Brain microvascular endothelial cell (primary cell): ENCODE measurements around the gene CNOT3.

ENCODE experiments used
- DNase-seq: peaks from one replicate; pipeline ENCODE4 v3.0.0-alpha.2; 2020
- H3K27ac ChIP-seq: fragments of 250-450 bp; sonication (Bioruptor Pico); 2 replicates; pipeline ENCODE4 v1.5.1; 2020; ENCODE audit warnings: mild to moderate bottlenecking, moderate library complexity
- H3K27me3 ChIP-seq: fragments of 250-450 bp; sonication (Bioruptor Pico); replicated peaks from 2 replicates; pipeline ENCODE4 v1.5.1; 2020; ENCODE audit warnings: mild to moderate bottlenecking
- H3K36me3 ChIP-seq: fragments of 250-450 bp; sonication (Bioruptor Pico); replicated peaks from 2 replicates; pipeline ENCODE4 v1.5.1; 2020; ENCODE audit warnings: mild to moderate bottlenecking
- H3K4me3 ChIP-seq: 2 replicates; pipeline ENCODE4 v1.5.1; 2011; ENCODE audit warnings: low read depth, mild to moderate bottlenecking, control low read depth, low read length, moderate library complexity
- CTCF ChIP-seq: IDR thresholded peaks from 2 replicates; pipeline ENCODE4 v1.5.1; 2011; ENCODE audit warnings: low read depth, mild to moderate bottlenecking, moderate library complexity, low read length, control low read depth, inconsistent platforms; ENCODE audit errors: missing control alignments
- in situ Hi-C: cut with HindIII; loops from 2 replicates; pipeline ENCODE4 v1.10.0; 2017; ENCODE audit warnings: low sequenced_read_pairs, low pct_ligation_motif_present

CNOT3 gene

GRCh38 chr19:54106716-54107115, 30.8 kb upstream of the CNOT3 start:
- DNase-seq: no peak
- in situ Hi-C loops: no loop called here
- no peak overlapping the region for H3K27ac ChIP-seq
- no peak overlapping the region for H3K4me3 ChIP-seq
- peaks cover 50% of the 10 kb centered on the region for H3K36me3 ChIP-seq
- no peaks in the 10 kb centered on the region for H3K27me3 ChIP-seq
- TF ChIP-seq CTCF: no peak

GRCh38 chr19:54107876-54108490, 29.6 kb upstream of the CNOT3 start:
- H3K4me3 ChIP-seq: no peak overlapping the region
- H3K27ac ChIP-seq: no peak overlapping the region
- no peak for TF ChIP-seq CTCF
- in situ Hi-C loops: no loop called here
- no peak for DNase-seq
- H3K36me3 ChIP-seq: peaks cover 52% of the 10 kb centered on the region
- no peaks in the 10 kb centered on the region for H3K27me3 ChIP-seq

- H3K27me3 ChIP-seq: no peaks in the 10 kb centered on the region
- no peak overlapping the region for H3K27ac ChIP-seq
- in situ Hi-C loops: no loop called here
- no peak overlapping the region for H3K4me3 ChIP-seq
- TF ChIP-seq CTCF: no peak
- H3K36me3 ChIP-seq: peaks cover 57% of the 10 kb centered on the region
- DNase-seq: no peak
Measured at GRCh38 chr19:54108496-54108895, 29.1 kb upstream of the CNOT3 start.

- Histone ChIP-seq H3K4me3 (no peak overlapping the region), H3K27me3 (no peaks in the 10 kb centered on the region), H3K27ac (no peak overlapping the region), H3K36me3 (peaks cover 62% of the 10 kb centered on the region)
- in situ Hi-C loops: no loop called here
- no peak for DNase-seq
- TF ChIP-seq CTCF: no peak
Measured at GRCh38 chr19:54109651-54110050, 27.9 kb upstream of the CNOT3 start.

- H3K27ac ChIP-seq: peak overlapping the region; percentile 91
- H3K36me3 ChIP-seq: peaks cover 28% of the 10 kb centered on the region
- peak overlapping the region; percentile 90 for H3K4me3 ChIP-seq
- peak; percentile 36 for DNase-seq
- H3K27me3 ChIP-seq: no peaks in the 10 kb centered on the region
- in situ Hi-C loops: no loop called here
- TF ChIP-seq CTCF: no peak
Measured at GRCh38 chr19:54114340-54115108, 23.0 kb upstream of the CNOT3 start.
